Mesenchymal stem cell (in vitro differentiated cells and primary cell): ENCODE data around the gene ADAMTSL5.

ENCODE experiments used
- DNase-seq: peaks from one replicate; pipeline ENCODE4 v3.0.0-alpha.2; 2013
- H2AFZ ChIP-seq: one replicate; pipeline ENCODE4 v1.6.1; 2013; ENCODE audit warnings: low read depth, mild to moderate bottlenecking, control low read depth, inconsistent platforms, low read length, moderate library complexity
- H2AK5ac ChIP-seq: 2 replicates; pipeline ENCODE4 v1.6.1; 2013; ENCODE audit warnings: low read length, moderate library complexity, mild to moderate bottlenecking, inconsistent platforms; ENCODE audit not compliant: severe bottlenecking
- H2BK120ac ChIP-seq: one replicate; pipeline ENCODE4 v1.6.1; 2013; ENCODE audit warnings: low read depth, mild to moderate bottlenecking, inconsistent platforms, low read length, moderate library complexity
- H2BK12ac ChIP-seq, 2 experiments: one replicate each; pipeline ENCODE4 v1.6.1; 2013; ENCODE audit warnings: inconsistent platforms in 2 of 2, low read length in 2 of 2, mild to moderate bottlenecking in 2 of 2, moderate library complexity in 2 of 2, control low read depth in 1 of 2
- H2BK15ac ChIP-seq: one replicate; pipeline ENCODE4 v1.6.1; 2013; ENCODE audit warnings: mild to moderate bottlenecking, low read depth, inconsistent platforms; ENCODE audit not compliant: poor library complexity, severe bottlenecking
- H2BK5ac ChIP-seq: 2 replicates; pipeline ENCODE4 v1.6.1; 2013; ENCODE audit warnings: low read depth, mild to moderate bottlenecking, low read length, control low read depth, inconsistent platforms; ENCODE audit not compliant: poor library complexity, severe bottlenecking
- H3K14ac ChIP-seq, 2 experiments: one replicate each; pipeline ENCODE4 v1.6.1; 2013; ENCODE audit warnings: inconsistent platforms in 2 of 2, low read length in 2 of 2, control low read depth in 1 of 2, mild to moderate bottlenecking in 1 of 2, moderate library complexity in 1 of 2
- H3K18ac ChIP-seq, 2 experiments: one replicate each; pipeline ENCODE4 v1.6.1; 2013; ENCODE audit warnings: inconsistent platforms in 2 of 2, low read length in 2 of 2, control low read depth in 1 of 2, low read depth in 1 of 2, mild to moderate bottlenecking in 1 of 2
- H3K23ac ChIP-seq, 2 experiments: one replicate each; pipeline ENCODE4 v1.6.1; 2013; ENCODE audit warnings: inconsistent platforms in 2 of 2, low read length in 2 of 2, mild to moderate bottlenecking in 2 of 2, moderate library complexity in 2 of 2, control low read depth in 1 of 2
- H3K27ac ChIP-seq: 2 replicates; pipeline ENCODE4 v1.5.1; 2013; ENCODE audit warnings: mild to moderate bottlenecking, moderate library complexity, low read length, control low read depth, inconsistent platforms; ENCODE audit not compliant: poor library complexity, severe bottlenecking
- H3K27me3 ChIP-seq, 2 experiments: 2 replicates each; pipeline versions ENCODE4 v1.6.1 to v1.7.0; 2013; ENCODE audit warnings: low read length in 2 of 2, mild to moderate bottlenecking in 2 of 2, moderate library complexity in 2 of 2, control low read depth in 1 of 2, inconsistent platforms in 1 of 2; ENCODE audit not compliant: control insufficient read depth in 1 of 2, insufficient read depth in 1 of 2
- H3K36me3 ChIP-seq, 2 experiments: 2 replicates each; pipeline versions ENCODE4 v1.6.1 to v1.7.0; 2013; ENCODE audit warnings: low read length in 2 of 2, control low read depth in 1 of 2, inconsistent platforms in 1 of 2, low read depth in 1 of 2, mild to moderate bottlenecking in 1 of 2; ENCODE audit not compliant: insufficient read depth in 2 of 2, control insufficient read depth in 1 of 2
- H3K4ac ChIP-seq, 2 experiments: one replicate each; pipeline ENCODE4 v1.6.1; 2013; ENCODE audit warnings: inconsistent platforms in 2 of 2, low read length in 2 of 2, mild to moderate bottlenecking in 2 of 2, moderate library complexity in 2 of 2, control low read depth in 1 of 2, low read depth in 1 of 2
- H3K4me1 ChIP-seq: 2 replicates; pipeline ENCODE4 v1.6.1; 2013; ENCODE audit warnings: low read depth, low read length, control low read depth; ENCODE audit not compliant: control insufficient read depth, insufficient read depth
- H3K4me2 ChIP-seq: 2 replicates; pipeline ENCODE4 v1.6.1; 2013; ENCODE audit warnings: low read length, mild to moderate bottlenecking, inconsistent platforms; ENCODE audit not compliant: poor library complexity, severe bottlenecking
- H3K4me3 ChIP-seq, 2 experiments: 2 replicates each; pipeline versions ENCODE4 v1.5.1 to v1.7.0; 2013; ENCODE audit warnings: low read length in 2 of 2, mild to moderate bottlenecking in 2 of 2, control low read depth in 1 of 2, low read depth in 1 of 2; ENCODE audit not compliant: insufficient read depth in 1 of 2
- H3K79me1 ChIP-seq: replicated peaks from 2 replicates; pipeline ENCODE4 v1.6.1; 2013; ENCODE audit warnings: mild to moderate bottlenecking, control low read depth, low read length, inconsistent platforms; ENCODE audit not compliant: poor library complexity, severe bottlenecking
- H3K9ac ChIP-seq: 2 replicates; pipeline ENCODE4 v1.7.0; 2013; ENCODE audit warnings: mild to moderate bottlenecking, low read length, moderate library complexity
- H3K9me3 ChIP-seq: 2 replicates; pipeline ENCODE4 v1.7.0; 2013; ENCODE audit warnings: mild to moderate bottlenecking, low read length; ENCODE audit not compliant: control insufficient read depth
- H4K8ac ChIP-seq: one replicate; pipeline ENCODE4 v1.6.1; 2013; ENCODE audit warnings: inconsistent platforms, mild to moderate bottlenecking, low read length, moderate library complexity
- H4K91ac ChIP-seq: one replicate; pipeline ENCODE4 v1.6.1; 2013; ENCODE audit warnings: mild to moderate bottlenecking, low read length, inconsistent platforms
- WGBS: methylation state at CpG from one replicate; pipeline ENCODE4 v1.1.7; 2013; ENCODE audit warnings: mixed read lengths; 5-methylcytosine and 5-hydroxymethylcytosine counted together

The ADAMTSL5 gene

GRCh38 chr19:1523412-1524286, 10.8 kb upstream of the ADAMTSL5 start, which contains the start of gene PLK5:
Gene PLK5, plus strand, starts transcription at chr19:1524077. Its CDS starts 2,920 bp downstream, at chr19:1526997.
- H2BK15ac ChIP-seq = peak within 1 kb of the TSS; percentile 20
- peak within 1 kb of the TSS in 1 of 2 experiments; percentile 35 for H3K14ac ChIP-seq
- DNase-seq = no peak
- no peak within 1 kb of the TSS for H3K18ac ChIP-seq
- no peak within 1 kb of the TSS for H3K27ac ChIP-seq
- no peaks in the 10 kb centered on the region for H3K9me3 ChIP-seq
- peak within 1 kb of the TSS in 1 of 2 experiments; percentile 34 for H3K23ac ChIP-seq
- no peak within 1 kb of the TSS for H2BK12ac ChIP-seq
- H2BK5ac ChIP-seq = no peak within 1 kb of the TSS
- peaks cover 0 to 6% of the 10 kb centered on the region in 2 experiments for H3K36me3 ChIP-seq
- no peak within 1 kb of the TSS for H3K4ac ChIP-seq
- peaks cover 37 to 59% of the 10 kb centered on the region in 2 experiments for H3K27me3 ChIP-seq
- no peaks in the 10 kb centered on the region for H3K79me1 ChIP-seq
- WGBS = 16% methylated on average over 64 of the region's 92 CpGs
- peak within 1 kb of the TSS in 1 of 2 experiments; percentile 4 for H3K4me3 ChIP-seq
- H3K4me1 ChIP-seq = peaks cover 14% of the 10 kb centered on the region
- no peak within 1 kb of the TSS for H3K9ac ChIP-seq
- no peak within 1 kb of the TSS for H2AFZ ChIP-seq
- peak within 1 kb of the TSS; percentile 32 for H3K4me2 ChIP-seq
- no peak within 1 kb of the TSS for H4K91ac ChIP-seq
- no peak within 1 kb of the TSS for H2AK5ac ChIP-seq
- no peak within 1 kb of the TSS for H2BK120ac ChIP-seq
- H4K8ac ChIP-seq = no peak within 1 kb of the TSS

GRCh38 chr19:1522838-1523237, 10.0 kb upstream of the ADAMTSL5 start:
- WGBS = 77% methylated on average over 18 of the region's 18 CpGs
- Histone ChIP-seq H2AK5ac (no peak overlapping the region), H3K14ac (no peak overlapping the region), H3K9ac (no peak overlapping the region), H3K4me3 (no peak overlapping the region), H4K8ac (no peak overlapping the region), H3K79me1 (no peaks in the 10 kb centered on the region), H3K36me3 (peaks cover 0 to 6% of the 10 kb centered on the region in 2 experiments), H3K4me1 (peaks cover 14% of the 10 kb centered on the region), H3K4ac (no peak overlapping the region), H3K9me3 (no peaks in the 10 kb centered on the region), H3K27me3 (peaks cover 41 to 65% of the 10 kb centered on the region in 2 experiments), H2BK5ac (no peak overlapping the region), H2BK12ac (no peak overlapping the region), H2BK15ac (no peak overlapping the region), H2BK120ac (no peak overlapping the region), H2AFZ (no peak overlapping the region), H3K27ac (no peak overlapping the region), H3K18ac (no peak overlapping the region), H3K23ac (no peak overlapping the region), H4K91ac (no peak overlapping the region), H3K4me2 (no peak overlapping the region)
- no peak for DNase-seq

- H3K27ac ChIP-seq = no peak overlapping the region
- no peak overlapping the region for H3K18ac ChIP-seq
- no peak overlapping the region for H3K4ac ChIP-seq
- no peak overlapping the region for H3K9ac ChIP-seq
- H2BK5ac ChIP-seq = no peak overlapping the region
- no peak overlapping the region for H3K4me2 ChIP-seq
- peak overlapping the region in 1 of 2 experiments; percentile 35 for H3K4me3 ChIP-seq
- no peak overlapping the region for H2BK12ac ChIP-seq
- H2AK5ac ChIP-seq = no peak overlapping the region
- no peaks in the 10 kb centered on the region for H3K79me1 ChIP-seq
- peaks cover 41 to 66% of the 10 kb centered on the region in 2 experiments for H3K27me3 ChIP-seq
- H4K91ac ChIP-seq = no peak overlapping the region
- H3K23ac ChIP-seq = no peak overlapping the region
- no peak overlapping the region for H3K14ac ChIP-seq
- H3K4me1 ChIP-seq = peaks cover 14% of the 10 kb centered on the region
- no peak overlapping the region for H2BK15ac ChIP-seq
- 64% methylated on average over 7 of the region's 10 CpGs for WGBS
- H3K9me3 ChIP-seq = no peaks in the 10 kb centered on the region
- H3K36me3 ChIP-seq = peaks cover 0 to 6% of the 10 kb centered on the region in 2 experiments
- DNase-seq = no peak
- no peak overlapping the region for H2AFZ ChIP-seq
- no peak overlapping the region for H2BK120ac ChIP-seq
- no peak overlapping the region for H4K8ac ChIP-seq
These were observed 9.2 kb upstream of the ADAMTSL5 start for GRCh38 chr19:1522061-1522460.

GRCh38 chr19:1521636-1522035, 8.8 kb upstream of the ADAMTSL5 start:
- H3K18ac ChIP-seq = no peak overlapping the region
- H3K4me1 ChIP-seq = peaks cover 14% of the 10 kb centered on the region
- H2BK5ac ChIP-seq = no peak overlapping the region
- H2BK15ac ChIP-seq = no peak overlapping the region
- H4K91ac ChIP-seq = no peak overlapping the region
- no peak overlapping the region for H3K4ac ChIP-seq
- no peak overlapping the region for H3K4me2 ChIP-seq
- H2BK12ac ChIP-seq = no peak overlapping the region
- no peak overlapping the region for H3K9ac ChIP-seq
- no peak overlapping the region for H2AK5ac ChIP-seq
- H3K79me1 ChIP-seq = no peaks in the 10 kb centered on the region
- no peak overlapping the region for H3K14ac ChIP-seq
- no peak overlapping the region for H2AFZ ChIP-seq
- 77% methylated on average over 14 of the region's 14 CpGs for WGBS
- H3K36me3 ChIP-seq = peaks cover 0 to 6% of the 10 kb centered on the region in 2 experiments
- H2BK120ac ChIP-seq = no peak overlapping the region
- no peak overlapping the region for H3K4me3 ChIP-seq
- DNase-seq = no peak
- no peak overlapping the region for H3K23ac ChIP-seq
- no peaks in the 10 kb centered on the region for H3K9me3 ChIP-seq
- no peak overlapping the region for H4K8ac ChIP-seq
- H3K27ac ChIP-seq = no peak overlapping the region
- peaks cover 41 to 68% of the 10 kb centered on the region in 2 experiments for H3K27me3 ChIP-seq
